ENCODE measurements around the gene KRT28. TPM values are rescaled to one million over a fixed set of nuclear protein-coding genes. Genes with fewer than 3 reads are reported as not detected.

KRT28 gene
- polyA plus RNA-seq, 2 of the 4 experiments (the other 2 are of a cell fraction), result not detected

DNA sequence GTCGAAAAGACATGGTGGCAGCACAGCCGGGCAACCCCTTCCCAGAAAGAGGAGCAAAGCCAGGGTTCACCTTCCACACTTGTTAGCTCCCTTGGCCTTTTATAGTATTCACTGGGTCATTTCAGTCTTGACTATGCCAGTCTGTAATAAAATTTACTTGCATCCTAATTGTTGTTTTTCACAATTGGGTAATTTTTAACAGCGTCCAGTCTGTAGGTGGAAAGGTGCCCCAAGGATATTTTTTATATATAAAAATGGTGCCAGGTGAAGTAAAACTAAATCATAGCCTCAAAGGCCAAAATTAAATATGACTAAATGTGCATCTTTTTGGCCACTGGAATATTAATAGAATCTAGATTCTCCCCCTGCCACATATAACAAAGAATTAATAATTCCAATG is 27.7 kb downstream of the KRT28 start, which contains the start of gene KRT26:
KRT26 (minus strand) TSS at position 101 of the 400 bp plus-strand sequence; CDS start at position 13, 88 bp downstream.
- ChIA-PET CTCF (interaction anchor here (1.5 kb wide), 1 partner anchor 10 kb away, joined by 5 read pairs; no protein-coding TSS in a partner anchor), POLR2A (no interaction called here)
- TF ChIP-seq, protein P1, sequence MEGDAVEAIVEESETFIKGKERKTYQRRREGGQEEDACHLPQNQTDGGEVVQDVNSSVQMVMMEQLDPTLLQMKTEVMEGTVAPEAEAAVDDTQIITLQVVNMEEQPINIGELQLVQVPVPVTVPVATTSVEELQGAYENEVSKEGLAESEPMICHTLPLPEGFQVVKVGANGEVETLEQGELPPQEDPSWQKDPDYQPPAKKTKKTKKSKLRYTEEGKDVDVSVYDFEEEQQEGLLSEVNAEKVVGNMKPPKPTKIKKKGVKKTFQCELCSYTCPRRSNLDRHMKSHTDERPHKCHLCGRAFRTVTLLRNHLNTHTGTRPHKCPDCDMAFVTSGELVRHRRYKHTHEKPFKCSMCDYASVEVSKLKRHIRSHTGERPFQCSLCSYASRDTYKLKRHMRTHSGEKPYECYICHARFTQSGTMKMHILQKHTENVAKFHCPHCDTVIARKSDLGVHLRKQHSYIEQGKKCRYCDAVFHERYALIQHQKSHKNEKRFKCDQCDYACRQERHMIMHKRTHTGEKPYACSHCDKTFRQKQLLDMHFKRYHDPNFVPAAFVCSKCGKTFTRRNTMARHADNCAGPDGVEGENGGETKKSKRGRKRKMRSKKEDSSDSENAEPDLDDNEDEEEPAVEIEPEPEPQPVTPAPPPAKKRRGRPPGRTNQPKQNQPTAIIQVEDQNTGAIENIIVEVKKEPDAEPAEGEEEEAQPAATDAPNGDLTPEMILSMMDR (IDR thresholded peaks at IDR 0.05), result no peak
- TF ChIP-seq ZNF302 (CRISPR knock-in tag; IDR thresholded peaks at IDR 0.05), result no peak
- no peak for TF ChIP-seq FOSL2 (IDR thresholded peaks at IDR 0.05)
- no peak for TF ChIP-seq FOSL2 (CRISPR knock-in tag; IDR thresholded peaks at IDR 0.05)
- TF ChIP-seq, protein P2, sequence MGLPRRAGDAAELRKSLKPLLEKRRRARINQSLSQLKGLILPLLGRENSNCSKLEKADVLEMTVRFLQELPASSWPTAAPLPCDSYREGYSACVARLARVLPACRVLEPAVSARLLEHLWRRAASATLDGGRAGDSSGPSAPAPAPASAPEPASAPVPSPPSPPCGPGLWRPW (IDR thresholded peaks at IDR 0.05), result no peak
- no peak for TF ChIP-seq ZC3H11A (IDR thresholded peaks at IDR 0.05)
- TF ChIP-seq, protein P3, sequence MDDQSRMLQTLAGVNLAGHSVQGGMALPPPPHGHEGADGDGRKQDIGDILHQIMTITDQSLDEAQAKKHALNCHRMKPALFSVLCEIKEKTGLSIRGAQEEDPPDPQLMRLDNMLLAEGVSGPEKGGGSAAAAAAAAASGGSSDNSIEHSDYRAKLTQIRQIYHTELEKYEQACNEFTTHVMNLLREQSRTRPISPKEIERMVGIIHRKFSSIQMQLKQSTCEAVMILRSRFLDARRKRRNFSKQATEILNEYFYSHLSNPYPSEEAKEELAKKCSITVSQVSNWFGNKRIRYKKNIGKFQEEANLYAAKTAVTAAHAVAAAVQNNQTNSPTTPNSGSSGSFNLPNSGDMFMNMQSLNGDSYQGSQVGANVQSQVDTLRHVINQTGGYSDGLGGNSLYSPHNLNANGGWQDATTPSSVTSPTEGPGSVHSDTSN (IDR thresholded peaks at IDR 0.05), result no peak
- no peak for FAIRE-seq
- no peaks in the 10 kb centered on the region for H3K9me3 ChIP-seq
- DNase-seq (ENCODE audit: low read depth in 1 of 2, low spot score in 1 of 2), result no peak
- no peak within 1 kb of the TSS for H3K4me2 ChIP-seq
- H3K27ac ChIP-seq, result no peak within 1 kb of the TSS
- ATAC-seq, result no peak
- H3K4me3 ChIP-seq, result no peak within 1 kb of the TSS
- WGBS (ENCODE audit: missing lambda C conversion rate), result 65% methylated on average over 3 of the region's 3 CpGs
- no peaks in the 10 kb centered on the region for H3K4me1 ChIP-seq

GRCh38 chr17:40765657-40766056 is 34.1 kb downstream of the KRT28 start:
- POLR2A ChIA-PET, result no interaction called here

GRCh38 chr17:40763752-40764151 is 36.0 kb downstream of the KRT28 start:
- POLR2A ChIA-PET, result no interaction called here
- DNase-seq (ENCODE audit: low read depth in 1 of 2, low spot score in 1 of 2), result no peak
- no peak for TF ChIP-seq CEBPB (IDR thresholded peaks at IDR 0.05)
- peak; percentile 67 for FAIRE-seq
- 34% methylated on average over 1 of the region's 1 CpG for WGBS (ENCODE audit: missing lambda C conversion rate)
- CTCF ChIA-PET, result interaction anchor here (1.3 to 2.0 kb wide), 3 partner anchors 39 to 148 kb away, joined by 5 to 7 read pairs (median 6); no protein-coding TSS in a partner anchor
- ATAC-seq, result no peak
- peaks cover 64% of the 10 kb centered on the region for H3K9me3 ChIP-seq
- no peak overlapping the region for H3K27ac ChIP-seq
- no peak overlapping the region for H3K4me2 ChIP-seq
- no peaks in the 10 kb centered on the region for H3K4me1 ChIP-seq
- H3K4me3 ChIP-seq, result no peak overlapping the region

More at GRCh38 chr17:40765657-40766056, 34.1 kb downstream of the KRT28 start:
- DNase-seq (ENCODE audit: low read depth in 1 of 2, low spot score in 1 of 2) (no peak), FAIRE-seq (peak; percentile 18), ATAC-seq (no peak)
- Histone ChIP-seq H3K4me2 (no peak overlapping the region), H3K4me3 (no peak overlapping the region), H3K9me3 (peaks cover 46% of the 10 kb centered on the region), H3K27ac (no peak overlapping the region), H3K4me1 (no peaks in the 10 kb centered on the region)
- CTCF ChIA-PET, result interaction anchor here (2.0 kb wide), 1 partner anchor 146 kb away, joined by 7 read pairs; no protein-coding TSS in a partner anchor
- WGBS (ENCODE audit: missing lambda C conversion rate), result 78% methylated on average over 2 of the region's 2 CpGs
- 0 out of 2 replicates have a peak, but pooled peaks have one; percentile 50 for TF ChIP-seq NFE2L2 (conservative IDR thresholded peaks at IDR 0.05; ENCODE audit: low read length)
- no peak for TF ChIP-seq GATA3 (IDR thresholded peaks at IDR 0.05; ENCODE audit: borderline replicate concordance)
- TF ChIP-seq, protein P4, sequence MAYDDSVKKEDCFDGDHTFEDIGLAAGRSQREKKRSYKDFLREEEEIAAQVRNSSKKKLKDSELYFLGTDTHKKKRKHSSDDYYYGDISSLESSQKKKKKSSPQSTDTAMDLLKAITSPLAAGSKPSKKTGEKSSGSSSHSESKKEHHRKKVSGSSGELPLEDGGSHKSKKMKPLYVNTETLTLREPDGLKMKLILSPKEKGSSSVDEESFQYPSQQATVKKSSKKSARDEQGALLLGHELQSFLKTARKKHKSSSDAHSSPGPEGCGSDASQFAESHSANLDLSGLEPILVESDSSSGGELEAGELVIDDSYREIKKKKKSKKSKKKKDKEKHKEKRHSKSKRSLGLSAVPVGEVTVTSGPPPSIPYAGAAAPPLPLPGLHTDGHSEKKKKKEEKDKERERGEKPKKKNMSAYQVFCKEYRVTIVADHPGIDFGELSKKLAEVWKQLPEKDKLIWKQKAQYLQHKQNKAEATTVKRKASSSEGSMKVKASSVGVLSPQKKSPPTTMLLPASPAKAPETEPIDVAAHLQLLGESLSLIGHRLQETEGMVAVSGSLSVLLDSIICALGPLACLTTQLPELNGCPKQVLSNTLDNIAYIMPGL (CRISPR knock-in tag; IDR thresholded peaks at IDR 0.05; ENCODE audit: borderline replicate concordance), result no peak
- TF ChIP-seq CEBPB (IDR thresholded peaks at IDR 0.05), result no peak
- no peak for TF ChIP-seq CBX8 (IDR thresholded peaks at IDR 0.05)
- peak; percentile 63 for TF ChIP-seq MAFK (IDR thresholded peaks at IDR 0.05; ENCODE audit: partially characterized antibody)
